ENCODE results near the gene MBL2. TPM values are rescaled to one million over a fixed set of nuclear protein-coding genes. Genes with fewer than 3 reads are reported as not detected.

Gene MBL2
- total and polyA plus RNA-seq, 2 of the 8 experiments (the other 6 are each of a cell fraction or from before 2014, with no cell fraction given): not detected

DNA sequence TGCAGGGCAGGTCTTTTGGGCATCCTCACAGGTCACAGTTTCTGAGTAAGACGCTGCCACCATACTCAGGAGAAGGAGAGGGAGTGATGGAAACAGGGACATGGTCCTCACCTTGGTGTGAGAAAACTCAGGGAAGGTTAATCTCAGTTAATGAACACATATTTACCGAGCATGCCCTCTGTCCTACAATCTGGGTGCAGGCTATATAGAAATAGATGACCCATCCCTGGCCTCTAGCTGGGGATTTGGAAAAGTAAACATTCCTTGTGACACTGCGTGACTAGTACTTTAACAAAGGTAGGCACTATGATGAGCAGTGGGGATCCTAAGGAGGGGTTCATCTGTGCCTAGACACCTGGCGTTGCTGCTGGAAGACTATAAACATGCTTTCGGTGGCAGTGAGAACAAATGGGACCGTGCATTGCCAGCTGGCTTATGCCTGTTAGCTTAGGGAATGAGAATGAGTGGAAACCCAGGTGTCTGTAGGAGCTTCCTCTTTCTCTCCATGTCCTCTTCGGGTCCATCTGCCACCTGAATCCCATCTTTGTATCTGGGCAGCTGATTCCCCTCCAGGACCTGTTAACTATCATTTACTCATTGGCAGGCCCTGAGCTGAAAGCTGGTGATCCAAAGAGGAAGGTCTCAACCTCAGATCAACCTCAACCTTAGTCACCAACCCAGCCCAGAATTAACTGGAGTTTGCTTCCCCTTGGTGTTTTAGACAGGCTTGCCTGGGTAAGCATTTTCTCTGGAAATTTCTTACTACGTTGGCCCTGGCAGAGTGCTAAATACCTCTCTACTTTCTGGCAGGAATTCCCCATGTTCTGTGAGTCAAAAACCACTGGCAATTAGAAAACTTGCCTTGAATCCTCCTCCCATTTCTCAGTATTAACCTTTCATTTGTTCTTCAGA lies 794 bp downstream of the MBL2 start:
- H3K18ac ChIP-seq (ENCODE audit: extremely low read depth, low read length): no peak overlapping the region
- FAIRE-seq: no peak
- POLR2A ChIA-PET (ENCODE audit: partially characterized antibody): no interaction called here
- no peak overlapping the region for H2AFZ ChIP-seq (ENCODE audit: low read length)
- no peak overlapping the region for H2BK15ac ChIP-seq (ENCODE audit: low read length)
- CTCF ChIA-PET (ENCODE audit: partially characterized antibody): interaction anchor here (0.6 to 4.9 kb wide), 6 partner anchors 8 to 283 kb away, joined by 3 to 43 read pairs (median 6); no protein-coding TSS in a partner anchor
- H2AK5ac ChIP-seq (ENCODE audit: low read depth, low read length): no peak overlapping the region
- peaks cover 0 to 1% (median 0%) of the 10 kb centered on the region in 4 experiments; a peak in 1 of 7 replicates for H3K27me3 ChIP-seq (replicated peaks in 1 of 4; ENCODE audit: control insufficient read depth in 3 of 4, extremely low read depth in 1 of 4, insufficient read depth in 3 of 4, low read length in 3 of 4)
- peak in 1 of 2 experiments; percentile 13 for DNase-seq (ENCODE audit: low read depth in 1 of 2, low spot score in 2 of 2)
- H3K79me2 ChIP-seq (ENCODE audit: control insufficient read depth in 1 of 2, insufficient read depth in 2 of 2, low read length in 2 of 2): no peaks in the 10 kb centered on the region
- no peaks in the 10 kb centered on the region for H3K9me3 ChIP-seq (ENCODE audit: insufficient read depth in 2 of 2, low read depth in 1 of 2, low read length in 1 of 2)
- H3K23me2 ChIP-seq (ENCODE audit: low read depth, low read length): no peaks in the 10 kb centered on the region
- no peak for TF ChIP-seq POLR2A (IDR thresholded peaks at IDR 0.05; ENCODE audit: control extremely low read depth in 1 of 2, low read depth in 2 of 2, low read length in 2 of 2)
- no peaks in the 10 kb centered on the region for H4K20me1 ChIP-seq (replicated peaks in 1 of 2; ENCODE audit: control insufficient read depth in 1 of 2, insufficient read depth in 2 of 2, low read length in 2 of 2)
- WGBS, 2 experiments (ENCODE audit: extremely low coverage in 1 of 2, insufficient coverage in 1 of 2, insufficient read length in 1 of 2, insufficient replicate concordance in 2 of 2, low coverage in 1 of 2, low lambda C conversion rate in 2 of 2, missing lambda C conversion rate in 1 of 2): 66% methylated on average over 8 of the region's 8 CpGs; no CpG with 5 or more reads in 1 of the 2 experiments
- no peak overlapping the region for H3K4me2 ChIP-seq (ENCODE audit: insufficient read depth in 1 of 2, low read depth in 2 of 2, low read length in 2 of 2)
- no peak overlapping the region for H4K8ac ChIP-seq (ENCODE audit: extremely low read depth, insufficient read depth, low read length)
- H2BK20ac ChIP-seq (ENCODE audit: low read length): no peak overlapping the region
- no peak overlapping the region for H2BK12ac ChIP-seq (ENCODE audit: low read depth, low read length)
- no peak overlapping the region for H2BK120ac ChIP-seq (replicated peaks; ENCODE audit: low read depth, low read length)
- no peak overlapping the region for H3K4me3 ChIP-seq (ENCODE audit: extremely low read depth in 1 of 4, insufficient read depth in 2 of 4, low read depth in 3 of 4, low read length in 4 of 4)
- H3K79me1 ChIP-seq (ENCODE audit: low read depth, low read length): no peaks in the 10 kb centered on the region
- H3K36me3 ChIP-seq (ENCODE audit: control insufficient read depth in 2 of 4, insufficient read depth in 4 of 4, low read length in 3 of 4): no peaks in the 10 kb centered on the region
- H3K4me1 ChIP-seq (replicated peaks in 1 of 4; ENCODE audit: control insufficient read depth in 3 of 4, insufficient read depth in 4 of 4, low read length in 3 of 4): no peaks in the 10 kb centered on the region
- H3K23ac ChIP-seq (ENCODE audit: insufficient read length): no peak overlapping the region
- no peak overlapping the region for H3K27ac ChIP-seq (ENCODE audit: low read depth, low read length)
- H4K91ac ChIP-seq (replicated peaks; ENCODE audit: insufficient read length, low read length): no peak overlapping the region
- H3K9ac ChIP-seq (replicated peaks in 1 of 4; ENCODE audit: extremely low read depth in 1 of 4, low read depth in 3 of 4, low read length in 3 of 4): no peak overlapping the region
- H4K5ac ChIP-seq (ENCODE audit: insufficient read length, low read depth, low read length): no peak overlapping the region
- no peak overlapping the region for H3K56ac ChIP-seq (replicated peaks; ENCODE audit: insufficient read length, low read depth, low read length)
- no peak overlapping the region for H3K4ac ChIP-seq (replicated peaks; ENCODE audit: insufficient read length, low read depth, low read length)
- no peak overlapping the region for H2BK5ac ChIP-seq (ENCODE audit: low read depth, low read length)
- no peak overlapping the region for H3K14ac ChIP-seq (ENCODE audit: insufficient read length)
